Measurements from ENCODE around the gene PACSIN1. TPM values are rescaled to one million over a fixed set of nuclear protein-coding genes. Genes with fewer than 3 reads are reported as not detected.

The PACSIN1 gene
- polyA plus RNA-seq, 1 donor from 2014 or later, result 3.1 TPM

DNA sequence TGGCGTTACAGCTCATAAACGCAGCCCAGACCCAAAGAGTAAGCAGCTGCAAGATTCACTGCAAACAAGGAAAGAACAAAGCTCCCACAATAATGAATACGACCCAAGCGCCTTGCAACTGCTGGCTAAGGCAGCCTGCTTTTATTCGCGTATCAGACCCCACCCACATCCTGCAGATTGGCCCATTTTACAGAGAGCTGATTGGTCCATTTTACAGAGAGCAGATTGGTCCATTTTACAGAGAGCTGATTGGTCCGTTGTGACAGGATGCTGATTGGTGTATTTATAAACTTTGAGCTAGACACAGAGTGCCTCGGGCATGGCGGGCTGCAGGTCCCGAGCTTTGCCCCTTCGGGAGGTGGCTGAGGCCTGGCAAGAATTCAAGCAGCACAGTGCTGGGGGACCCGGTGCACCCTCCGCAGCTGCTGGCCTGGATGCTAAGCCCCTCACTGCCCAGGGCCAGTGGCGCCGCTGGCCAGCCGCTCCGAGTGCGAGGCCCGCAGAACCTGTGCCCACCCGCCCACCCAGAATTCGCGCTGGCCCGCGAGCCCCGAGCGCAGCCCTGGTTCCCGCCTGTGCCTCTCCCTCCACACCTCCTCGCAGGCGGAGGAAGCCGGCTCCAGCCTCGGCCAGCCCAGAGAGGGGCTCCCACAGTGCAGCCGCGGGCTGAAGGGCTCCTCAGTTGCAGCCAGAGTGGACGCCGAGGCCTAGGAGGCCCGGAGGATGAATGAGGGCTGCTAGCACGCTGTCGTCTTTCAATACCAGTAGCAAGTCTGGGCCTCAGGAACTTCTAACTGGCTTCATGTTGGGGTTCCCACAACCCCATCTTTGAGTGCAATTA lies 28.9 kb upstream of the PACSIN1 start:
- H3K79me2 ChIP-seq (replicated peaks; ENCODE audit: insufficient read depth, low read length), result no peaks in the 10 kb centered on the region
- no peak overlapping the region for H3K4me3 ChIP-seq (ENCODE audit: low read length)
- no peaks in the 10 kb centered on the region for H4K20me1 ChIP-seq (ENCODE audit: insufficient read depth)
- TF ChIP-seq SMC3 (conservative IDR thresholded peaks at IDR 0.05; ENCODE audit: poor library complexity) (no peak), MXI1 (conservative IDR thresholded peaks at IDR 0.05; ENCODE audit: poor library complexity, severe bottlenecking) (no peak), TAF1 (IDR thresholded peaks at IDR 0.05; ENCODE audit: low read depth) (no peak), RAD21 (conservative IDR thresholded peaks at IDR 0.05) (no peak), EZH2 (IDR thresholded peaks at IDR 0.05; ENCODE audit: borderline replicate concordance, insufficient read depth, low read length, poor library complexity, severe bottlenecking) (no peak), EP300 (conservative IDR thresholded peaks at IDR 0.05; ENCODE audit: poor library complexity, severe bottlenecking) (no peak), POLR2AphosphoS5 (IDR thresholded peaks at IDR 0.05) (no peak)
- TF ChIP-seq, protein P1, sequence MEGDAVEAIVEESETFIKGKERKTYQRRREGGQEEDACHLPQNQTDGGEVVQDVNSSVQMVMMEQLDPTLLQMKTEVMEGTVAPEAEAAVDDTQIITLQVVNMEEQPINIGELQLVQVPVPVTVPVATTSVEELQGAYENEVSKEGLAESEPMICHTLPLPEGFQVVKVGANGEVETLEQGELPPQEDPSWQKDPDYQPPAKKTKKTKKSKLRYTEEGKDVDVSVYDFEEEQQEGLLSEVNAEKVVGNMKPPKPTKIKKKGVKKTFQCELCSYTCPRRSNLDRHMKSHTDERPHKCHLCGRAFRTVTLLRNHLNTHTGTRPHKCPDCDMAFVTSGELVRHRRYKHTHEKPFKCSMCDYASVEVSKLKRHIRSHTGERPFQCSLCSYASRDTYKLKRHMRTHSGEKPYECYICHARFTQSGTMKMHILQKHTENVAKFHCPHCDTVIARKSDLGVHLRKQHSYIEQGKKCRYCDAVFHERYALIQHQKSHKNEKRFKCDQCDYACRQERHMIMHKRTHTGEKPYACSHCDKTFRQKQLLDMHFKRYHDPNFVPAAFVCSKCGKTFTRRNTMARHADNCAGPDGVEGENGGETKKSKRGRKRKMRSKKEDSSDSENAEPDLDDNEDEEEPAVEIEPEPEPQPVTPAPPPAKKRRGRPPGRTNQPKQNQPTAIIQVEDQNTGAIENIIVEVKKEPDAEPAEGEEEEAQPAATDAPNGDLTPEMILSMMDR (IDR thresholded peaks at IDR 0.05; ENCODE audit: poor library complexity, severe bottlenecking), result no peak
- TF ChIP-seq, protein P2, sequence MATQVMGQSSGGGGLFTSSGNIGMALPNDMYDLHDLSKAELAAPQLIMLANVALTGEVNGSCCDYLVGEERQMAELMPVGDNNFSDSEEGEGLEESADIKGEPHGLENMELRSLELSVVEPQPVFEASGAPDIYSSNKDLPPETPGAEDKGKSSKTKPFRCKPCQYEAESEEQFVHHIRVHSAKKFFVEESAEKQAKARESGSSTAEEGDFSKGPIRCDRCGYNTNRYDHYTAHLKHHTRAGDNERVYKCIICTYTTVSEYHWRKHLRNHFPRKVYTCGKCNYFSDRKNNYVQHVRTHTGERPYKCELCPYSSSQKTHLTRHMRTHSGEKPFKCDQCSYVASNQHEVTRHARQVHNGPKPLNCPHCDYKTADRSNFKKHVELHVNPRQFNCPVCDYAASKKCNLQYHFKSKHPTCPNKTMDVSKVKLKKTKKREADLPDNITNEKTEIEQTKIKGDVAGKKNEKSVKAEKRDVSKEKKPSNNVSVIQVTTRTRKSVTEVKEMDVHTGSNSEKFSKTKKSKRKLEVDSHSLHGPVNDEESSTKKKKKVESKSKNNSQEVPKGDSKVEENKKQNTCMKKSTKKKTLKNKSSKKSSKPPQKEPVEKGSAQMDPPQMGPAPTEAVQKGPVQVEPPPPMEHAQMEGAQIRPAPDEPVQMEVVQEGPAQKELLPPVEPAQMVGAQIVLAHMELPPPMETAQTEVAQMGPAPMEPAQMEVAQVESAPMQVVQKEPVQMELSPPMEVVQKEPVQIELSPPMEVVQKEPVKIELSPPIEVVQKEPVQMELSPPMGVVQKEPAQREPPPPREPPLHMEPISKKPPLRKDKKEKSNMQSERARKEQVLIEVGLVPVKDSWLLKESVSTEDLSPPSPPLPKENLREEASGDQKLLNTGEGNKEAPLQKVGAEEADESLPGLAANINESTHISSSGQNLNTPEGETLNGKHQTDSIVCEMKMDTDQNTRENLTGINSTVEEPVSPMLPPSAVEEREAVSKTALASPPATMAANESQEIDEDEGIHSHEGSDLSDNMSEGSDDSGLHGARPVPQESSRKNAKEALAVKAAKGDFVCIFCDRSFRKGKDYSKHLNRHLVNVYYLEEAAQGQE (IDR thresholded peaks at IDR 0.05; ENCODE audit: borderline replicate concordance), result no peak
- no peaks in the 10 kb centered on the region for H3K9me3 ChIP-seq (ENCODE audit: low read length)
- H3F3A ChIP-seq (ENCODE audit: insufficient read depth, low read length, poor library complexity, severe bottlenecking), result no peaks in the 10 kb centered on the region
- H3K36me3 ChIP-seq (ENCODE audit: insufficient read depth, low read length), result no peaks in the 10 kb centered on the region
- H3K27ac ChIP-seq (ENCODE audit: low read length), result no peak overlapping the region
- H2AFZ ChIP-seq (ENCODE audit: low read depth, low read length), result no peak overlapping the region
- H3K9me2 ChIP-seq (ENCODE audit: insufficient read depth, low read length), result no peaks in the 10 kb centered on the region
- H3K27me3 ChIP-seq (ENCODE audit: insufficient read depth, low read depth, low read length), result no peaks in the 10 kb centered on the region
- H3K4me2 ChIP-seq (ENCODE audit: low read length), result no peak overlapping the region
- no peak overlapping the region for H3K9ac ChIP-seq (ENCODE audit: low read length)

DNA sequence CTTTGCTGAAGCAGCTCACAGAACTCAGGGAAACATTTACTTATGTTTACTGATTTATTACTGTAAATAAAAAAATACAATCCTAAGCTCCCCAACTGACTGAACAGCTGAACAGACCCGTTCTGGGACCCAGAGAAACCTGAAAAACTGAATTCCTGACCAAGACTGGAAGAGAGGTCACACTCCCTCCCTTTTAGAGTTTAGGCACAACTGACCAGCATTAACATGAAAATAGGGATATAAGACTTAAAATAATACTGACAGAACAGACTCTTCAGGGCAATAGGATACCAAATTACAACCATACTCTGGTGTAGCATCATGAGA lies 28.3 kb upstream of the PACSIN1 start:
- TF ChIP-seq, protein P1 (IDR thresholded peaks at IDR 0.05; ENCODE audit: poor library complexity, severe bottlenecking), result no peak
- no peak for TF ChIP-seq TAF1 (IDR thresholded peaks at IDR 0.05; ENCODE audit: low read depth)
- no peak for TF ChIP-seq RAD21 (conservative IDR thresholded peaks at IDR 0.05)
- TF ChIP-seq, protein P2 (IDR thresholded peaks at IDR 0.05; ENCODE audit: borderline replicate concordance), result no peak
- no peak for TF ChIP-seq EZH2 (IDR thresholded peaks at IDR 0.05; ENCODE audit: borderline replicate concordance, insufficient read depth, low read length, poor library complexity, severe bottlenecking)
- no peak for TF ChIP-seq MXI1 (conservative IDR thresholded peaks at IDR 0.05; ENCODE audit: poor library complexity, severe bottlenecking)
- no peak for TF ChIP-seq EP300 (conservative IDR thresholded peaks at IDR 0.05; ENCODE audit: poor library complexity, severe bottlenecking)
- H3K36me3 ChIP-seq (ENCODE audit: insufficient read depth, low read length), result no peaks in the 10 kb centered on the region
- no peaks in the 10 kb centered on the region for H3F3A ChIP-seq (ENCODE audit: insufficient read depth, low read length, poor library complexity, severe bottlenecking)

More for the DNA sequence above, 28.3 kb upstream of the PACSIN1 start:
- H2AFZ ChIP-seq (ENCODE audit: low read depth, low read length), result no peak overlapping the region
- no peak overlapping the region for H3K4me2 ChIP-seq (ENCODE audit: low read length)
- H3K9me2 ChIP-seq (ENCODE audit: insufficient read depth, low read length), result no peaks in the 10 kb centered on the region
- no peak overlapping the region for H3K4me3 ChIP-seq (ENCODE audit: low read length)
- no peak overlapping the region for H3K27ac ChIP-seq (ENCODE audit: low read length)
- no peaks in the 10 kb centered on the region for H3K79me2 ChIP-seq (replicated peaks; ENCODE audit: insufficient read depth, low read length)
- H4K20me1 ChIP-seq (ENCODE audit: insufficient read depth), result no peaks in the 10 kb centered on the region
- no peaks in the 10 kb centered on the region for H3K27me3 ChIP-seq (ENCODE audit: insufficient read depth, low read depth, low read length)
- H3K9me3 ChIP-seq (ENCODE audit: low read length), result no peaks in the 10 kb centered on the region
- H3K9ac ChIP-seq (ENCODE audit: low read length), result no peak overlapping the region
